ENCODE data around the gene GOLGA3. TPM values are rescaled to one million over a fixed set of nuclear protein-coding genes. Genes with fewer than 3 reads are reported as not detected.
"Not testable (repeated sequence)": the region's sequence is repeated elsewhere in the genome, so short reads cannot be mapped to it uniquely, and the experiment has no call there.

GOLGA3 gene, protein sequence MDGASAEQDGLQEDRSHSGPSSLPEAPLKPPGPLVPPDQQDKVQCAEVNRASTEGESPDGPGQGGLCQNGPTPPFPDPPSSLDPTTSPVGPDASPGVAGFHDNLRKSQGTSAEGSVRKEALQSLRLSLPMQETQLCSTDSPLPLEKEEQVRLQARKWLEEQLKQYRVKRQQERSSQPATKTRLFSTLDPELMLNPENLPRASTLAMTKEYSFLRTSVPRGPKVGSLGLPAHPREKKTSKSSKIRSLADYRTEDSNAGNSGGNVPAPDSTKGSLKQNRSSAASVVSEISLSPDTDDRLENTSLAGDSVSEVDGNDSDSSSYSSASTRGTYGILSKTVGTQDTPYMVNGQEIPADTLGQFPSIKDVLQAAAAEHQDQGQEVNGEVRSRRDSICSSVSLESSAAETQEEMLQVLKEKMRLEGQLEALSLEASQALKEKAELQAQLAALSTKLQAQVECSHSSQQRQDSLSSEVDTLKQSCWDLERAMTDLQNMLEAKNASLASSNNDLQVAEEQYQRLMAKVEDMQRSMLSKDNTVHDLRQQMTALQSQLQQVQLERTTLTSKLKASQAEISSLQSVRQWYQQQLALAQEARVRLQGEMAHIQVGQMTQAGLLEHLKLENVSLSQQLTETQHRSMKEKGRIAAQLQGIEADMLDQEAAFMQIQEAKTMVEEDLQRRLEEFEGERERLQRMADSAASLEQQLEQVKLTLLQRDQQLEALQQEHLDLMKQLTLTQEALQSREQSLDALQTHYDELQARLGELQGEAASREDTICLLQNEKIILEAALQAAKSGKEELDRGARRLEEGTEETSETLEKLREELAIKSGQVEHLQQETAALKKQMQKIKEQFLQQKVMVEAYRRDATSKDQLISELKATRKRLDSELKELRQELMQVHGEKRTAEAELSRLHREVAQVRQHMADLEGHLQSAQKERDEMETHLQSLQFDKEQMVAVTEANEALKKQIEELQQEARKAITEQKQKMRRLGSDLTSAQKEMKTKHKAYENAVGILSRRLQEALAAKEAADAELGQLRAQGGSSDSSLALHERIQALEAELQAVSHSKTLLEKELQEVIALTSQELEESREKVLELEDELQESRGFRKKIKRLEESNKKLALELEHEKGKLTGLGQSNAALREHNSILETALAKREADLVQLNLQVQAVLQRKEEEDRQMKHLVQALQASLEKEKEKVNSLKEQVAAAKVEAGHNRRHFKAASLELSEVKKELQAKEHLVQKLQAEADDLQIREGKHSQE (N-terminal part only)
- total RNA-seq (2012; rRNA removed), result 70.8 and 99.1 TPM in 2 replicates

DNA sequence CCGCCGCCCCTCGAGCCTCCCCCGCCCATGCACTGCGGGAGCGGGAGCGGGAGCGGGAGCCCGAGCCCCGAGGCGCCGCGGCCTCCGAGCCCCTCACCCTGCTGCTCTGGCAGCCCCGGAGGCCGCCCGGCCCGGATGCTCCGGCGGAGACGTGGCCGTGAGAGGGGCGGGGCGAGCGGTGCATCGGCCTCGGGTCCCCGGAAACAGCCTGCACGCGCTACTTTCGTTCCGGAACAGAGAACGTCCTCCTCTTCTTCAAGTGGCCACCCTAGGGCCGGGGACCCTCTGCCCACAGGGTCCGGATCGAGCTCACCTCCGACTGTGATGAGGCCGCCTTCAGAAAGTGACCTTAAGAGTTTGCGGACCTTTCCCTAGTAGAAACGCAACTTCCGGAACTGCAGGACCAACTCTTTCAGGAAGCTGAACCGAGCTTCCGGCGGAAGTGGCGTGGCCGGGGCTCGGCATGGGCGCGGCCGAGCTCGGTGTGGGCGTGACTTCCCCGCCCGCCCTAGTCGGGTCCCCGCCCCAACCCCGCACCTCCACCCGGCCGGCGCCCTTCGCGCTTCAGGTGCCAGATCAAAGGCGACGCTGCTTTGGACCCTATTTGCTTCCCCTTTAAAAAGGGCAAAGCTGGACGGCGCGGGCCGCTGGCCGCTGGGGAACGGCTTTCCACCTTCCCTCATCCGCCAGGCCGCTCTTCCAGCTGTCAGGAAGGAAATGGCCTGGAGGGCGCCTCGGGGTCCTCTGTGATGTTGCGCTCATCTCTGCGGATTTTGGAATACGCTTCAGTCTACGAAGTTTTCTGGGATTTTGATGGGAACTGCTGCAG, at the start of gene GOLGA3:
TSS of gene GOLGA3 (minus strand) at position 164 of the 829 bp plus-strand sequence. CDS start 6,741 bp downstream, outside the sequence.
- H3K4me3 ChIP-seq (ENCODE audit: low read length), result peak within 1 kb of the TSS; percentile 85
- H3K36me3 ChIP-seq (ENCODE audit: insufficient read depth, low read length), result peaks cover 51% of the 10 kb centered on the region
- H3K4me2 ChIP-seq (ENCODE audit: low read length), result peak within 1 kb of the TSS; percentile 88
- H3K4me1 ChIP-seq (ENCODE audit: control insufficient read depth, insufficient read depth, low read length), result peaks cover 30% of the 10 kb centered on the region
- H3K9me3 ChIP-seq (replicated peaks; ENCODE audit: low read length), result no peaks in the 10 kb centered on the region
- H3K27me3 ChIP-seq (ENCODE audit: control insufficient read depth, insufficient read depth, low read length), result no peaks in the 10 kb centered on the region
- H3K9ac ChIP-seq (ENCODE audit: low read depth, low read length), result peak within 1 kb of the TSS; percentile 96

DNA sequence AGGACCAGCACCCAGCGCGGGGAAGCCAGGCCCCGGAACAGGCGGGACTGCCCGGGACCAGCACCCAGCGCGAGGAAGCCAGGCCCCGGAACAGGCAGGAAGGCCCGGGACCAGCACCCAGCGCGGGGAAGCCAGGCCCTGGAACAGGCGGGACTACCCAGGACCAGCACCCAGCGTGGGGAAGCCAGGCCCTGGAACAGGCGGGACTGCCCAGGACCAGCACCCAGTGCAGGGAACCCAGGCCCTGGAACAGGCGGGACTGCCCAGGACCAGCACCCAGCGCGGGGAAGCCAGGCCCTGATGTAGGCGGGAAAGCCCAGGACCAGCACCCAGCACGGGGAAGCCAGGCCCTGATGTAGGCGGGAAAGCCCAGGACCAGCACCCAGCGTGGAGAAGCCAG, 46.0 kb upstream of the GOLGA3 start:
- not testable (repeated sequence) for H3K4me1 ChIP-seq (ENCODE audit: control insufficient read depth, insufficient read depth, low read length); H3K27me3 ChIP-seq (ENCODE audit: control insufficient read depth, insufficient read depth, low read length); H3K4me2 ChIP-seq (ENCODE audit: low read length); H3K4me3 ChIP-seq (ENCODE audit: low read length); H3K9ac ChIP-seq (ENCODE audit: low read depth, low read length); H3K9me3 ChIP-seq (replicated peaks; ENCODE audit: low read length)
- peaks cover 69% of the 10 kb centered on the region for H3K36me3 ChIP-seq (ENCODE audit: insufficient read depth, low read length)

DNA sequence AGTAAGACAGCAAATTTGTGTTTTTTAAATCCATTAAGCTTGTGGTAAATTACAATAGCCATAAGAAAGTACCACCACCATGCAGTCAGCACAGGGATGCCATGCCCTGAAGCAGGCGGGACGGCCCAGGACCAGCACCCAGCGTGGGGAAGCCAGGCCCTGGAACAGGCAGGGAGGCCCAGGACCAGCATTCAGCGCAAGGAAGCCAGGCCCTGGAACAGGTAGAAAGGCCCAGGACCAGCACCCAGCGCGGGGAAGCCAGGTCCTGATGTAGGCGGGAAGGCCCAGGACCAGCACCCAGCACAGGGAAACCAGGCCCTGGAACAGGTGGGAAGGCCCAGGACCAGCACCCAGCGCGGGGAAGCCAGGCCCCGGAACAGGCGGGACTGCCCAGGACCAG, 45.5 kb upstream of the GOLGA3 start:
- H3K4me1 ChIP-seq (ENCODE audit: control insufficient read depth, insufficient read depth, low read length), result no peaks in the 10 kb centered on the region
- peaks cover 73% of the 10 kb centered on the region for H3K36me3 ChIP-seq (ENCODE audit: insufficient read depth, low read length)
- H3K27me3 ChIP-seq (ENCODE audit: control insufficient read depth, insufficient read depth, low read length), result no peaks in the 10 kb centered on the region
- no peak overlapping the region for H3K4me2 ChIP-seq (ENCODE audit: low read length)
- H3K4me3 ChIP-seq (ENCODE audit: low read length), result no peak overlapping the region
- H3K9ac ChIP-seq (ENCODE audit: low read depth, low read length), result no peak overlapping the region
- H3K9me3 ChIP-seq (replicated peaks; ENCODE audit: low read length), result no peaks in the 10 kb centered on the region

DNA sequence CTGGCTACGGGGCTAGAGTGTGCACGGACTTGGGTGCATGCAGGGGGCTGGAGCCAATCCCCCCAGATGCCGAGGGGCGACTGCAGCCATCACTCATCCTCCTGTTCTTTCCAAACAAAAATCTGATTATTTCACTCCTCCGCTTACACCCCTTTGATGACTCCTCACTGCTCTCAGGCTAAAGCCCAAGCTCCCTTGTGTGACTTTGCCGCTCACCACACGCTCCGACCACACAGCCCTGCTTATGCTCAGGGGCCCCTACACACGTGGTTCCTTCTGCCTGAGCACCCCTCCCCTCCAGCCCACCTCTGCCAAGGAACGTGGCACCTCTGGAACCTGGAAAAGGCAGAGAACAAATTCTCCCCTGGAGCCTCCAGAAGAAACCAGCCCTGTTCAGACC, 45.1 kb upstream of the GOLGA3 start:
- H3K9ac ChIP-seq (ENCODE audit: low read depth, low read length), result no peak overlapping the region
- H3K36me3 ChIP-seq (ENCODE audit: insufficient read depth, low read length), result peaks cover 74% of the 10 kb centered on the region
- H3K4me1 ChIP-seq (ENCODE audit: control insufficient read depth, insufficient read depth, low read length), result no peaks in the 10 kb centered on the region
- H3K9me3 ChIP-seq (replicated peaks; ENCODE audit: low read length), result no peaks in the 10 kb centered on the region
- H3K4me3 ChIP-seq (ENCODE audit: low read length), result no peak overlapping the region
- no peaks in the 10 kb centered on the region for H3K27me3 ChIP-seq (ENCODE audit: control insufficient read depth, insufficient read depth, low read length)
- H3K4me2 ChIP-seq (ENCODE audit: low read length), result no peak overlapping the region

DNA sequence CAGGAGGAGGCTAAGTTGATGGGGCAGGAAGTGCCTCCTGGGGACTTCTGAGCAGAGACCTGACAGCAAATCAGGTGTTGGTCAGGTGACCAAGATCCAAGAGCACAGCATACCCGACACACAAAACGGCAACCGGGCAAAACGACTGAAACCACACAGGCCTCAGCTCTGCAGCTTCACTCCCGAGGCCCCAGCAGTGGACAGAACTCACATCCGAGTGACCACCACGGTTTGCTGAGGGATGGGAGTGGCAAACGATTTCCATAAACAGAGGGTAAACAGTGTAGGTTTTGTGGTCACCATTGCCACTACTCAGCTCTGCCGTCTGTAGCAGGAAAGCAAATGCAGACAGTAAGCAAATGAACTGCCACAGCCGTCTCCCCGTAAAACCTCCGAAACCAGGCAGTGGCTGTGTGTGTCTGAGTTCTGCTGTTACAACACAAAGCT, 44.3 kb upstream of the GOLGA3 start:
- no peak overlapping the region for H3K4me3 ChIP-seq (ENCODE audit: low read length)
- H3K36me3 ChIP-seq (ENCODE audit: insufficient read depth, low read length), result peaks cover 77% of the 10 kb centered on the region
- H3K9ac ChIP-seq (ENCODE audit: low read depth, low read length), result no peak overlapping the region
- no peaks in the 10 kb centered on the region for H3K9me3 ChIP-seq (replicated peaks; ENCODE audit: low read length)
- no peaks in the 10 kb centered on the region for H3K27me3 ChIP-seq (ENCODE audit: control insufficient read depth, insufficient read depth, low read length)
- H3K4me2 ChIP-seq (ENCODE audit: low read length), result no peak overlapping the region
- no peaks in the 10 kb centered on the region for H3K4me1 ChIP-seq (ENCODE audit: control insufficient read depth, insufficient read depth, low read length)

DNA sequence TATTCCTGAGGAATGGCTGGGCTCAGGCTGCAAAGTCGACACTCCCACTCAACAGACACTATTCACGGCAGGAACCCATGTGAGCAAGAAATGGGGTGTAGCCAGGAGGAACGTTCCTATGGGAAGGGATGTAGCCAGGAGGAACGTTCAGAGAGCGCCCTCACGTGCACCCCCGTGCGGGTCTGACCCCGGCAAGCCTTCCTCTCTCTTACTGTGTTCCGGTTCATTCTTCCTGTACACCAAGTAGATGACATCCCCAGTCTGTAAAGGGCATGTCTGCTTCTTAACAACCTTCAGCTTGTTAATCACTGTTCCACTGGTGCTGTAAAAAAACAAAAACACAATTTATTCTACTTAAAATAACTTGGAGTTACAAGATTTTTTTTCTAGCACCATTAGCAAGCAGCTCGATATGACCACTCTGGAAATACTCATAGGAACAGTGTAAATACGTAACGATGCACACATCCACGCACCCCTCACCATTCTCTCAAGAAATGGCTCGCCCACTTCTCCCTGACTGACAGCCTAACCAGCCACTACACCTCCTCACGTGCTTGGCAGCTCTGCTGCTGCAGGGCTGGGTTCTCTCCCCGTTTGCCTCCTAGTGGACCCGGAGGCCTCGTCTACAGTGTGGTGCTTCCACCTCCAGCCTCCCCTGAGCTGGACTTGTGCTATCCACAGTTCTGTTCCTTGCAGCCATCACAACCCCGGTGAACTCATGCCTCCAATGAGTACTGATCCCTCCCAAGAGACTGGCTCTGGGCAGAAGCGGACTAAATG, 43.6 kb upstream of the GOLGA3 start:
- Histone ChIP-seq H3K27me3 (ENCODE audit: control insufficient read depth, insufficient read depth, low read length) (no peaks in the 10 kb centered on the region), H3K4me2 (ENCODE audit: low read length) (no peak overlapping the region), H3K4me3 (ENCODE audit: low read length) (no peak overlapping the region), H3K9me3 (replicated peaks; ENCODE audit: low read length) (no peaks in the 10 kb centered on the region), H3K9ac (ENCODE audit: low read depth, low read length) (no peak overlapping the region), H3K36me3 (ENCODE audit: insufficient read depth, low read length) (peaks cover 81% of the 10 kb centered on the region), H3K4me1 (ENCODE audit: control insufficient read depth, insufficient read depth, low read length) (no peaks in the 10 kb centered on the region)

DNA sequence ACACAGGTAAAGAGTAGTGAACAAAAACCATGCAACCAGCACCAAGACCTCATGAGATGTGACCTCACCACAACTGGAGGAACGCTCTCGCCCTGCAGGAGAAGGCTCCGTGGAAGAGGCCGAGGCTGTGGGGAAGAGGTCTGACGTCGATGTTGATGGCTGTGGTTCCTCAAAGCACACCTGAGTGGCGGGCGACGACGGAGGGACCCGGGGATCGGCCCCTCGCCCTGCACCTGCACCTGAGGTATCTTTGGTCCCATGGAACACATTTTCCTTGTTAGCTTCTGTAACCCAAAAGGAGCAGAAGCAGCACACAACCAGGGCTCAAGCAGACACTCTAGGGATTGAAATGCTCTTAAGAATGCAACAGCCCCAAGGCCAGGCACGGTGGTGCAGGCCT, 40.9 kb upstream of the GOLGA3 start:
- Histone ChIP-seq H3K9ac (ENCODE audit: low read depth, low read length) (no peak overlapping the region), H3K9me3 (replicated peaks; ENCODE audit: low read length) (no peaks in the 10 kb centered on the region), H3K36me3 (ENCODE audit: insufficient read depth, low read length) (peaks cover 80% of the 10 kb centered on the region), H3K4me2 (ENCODE audit: low read length) (no peak overlapping the region), H3K4me1 (ENCODE audit: control insufficient read depth, insufficient read depth, low read length) (no peaks in the 10 kb centered on the region), H3K4me3 (ENCODE audit: low read length) (no peak overlapping the region), H3K27me3 (ENCODE audit: control insufficient read depth, insufficient read depth, low read length) (no peaks in the 10 kb centered on the region)

DNA sequence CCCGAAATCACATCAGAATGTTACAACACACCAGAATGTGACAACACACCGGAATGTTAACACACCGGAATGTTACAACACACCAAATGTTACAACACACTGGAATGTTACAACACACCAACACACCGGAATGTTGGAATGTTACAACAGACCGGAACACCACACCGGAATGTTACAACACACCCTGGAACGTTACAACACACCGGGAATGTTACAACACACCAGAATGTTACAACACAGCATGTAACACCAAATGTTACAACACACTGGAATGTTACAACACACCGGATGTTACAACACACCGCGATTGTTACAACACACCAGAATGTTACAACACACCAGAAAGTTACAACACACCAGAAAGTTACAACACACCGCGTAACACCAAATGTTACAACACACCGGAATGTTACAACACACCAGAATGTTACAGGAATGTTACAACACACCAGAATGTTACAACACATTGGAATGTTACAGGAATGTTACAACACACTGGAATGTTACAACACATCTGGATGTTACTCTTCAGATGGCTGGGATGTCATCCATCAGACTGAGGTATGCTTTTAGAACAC, 37.7 kb upstream of the GOLGA3 start:
- no peaks in the 10 kb centered on the region for H3K4me1 ChIP-seq (ENCODE audit: control insufficient read depth, insufficient read depth, low read length)
- H3K36me3 ChIP-seq (ENCODE audit: insufficient read depth, low read length), result peaks cover 67% of the 10 kb centered on the region
- H3K4me2 ChIP-seq (ENCODE audit: low read length), result no peak overlapping the region

DNA sequence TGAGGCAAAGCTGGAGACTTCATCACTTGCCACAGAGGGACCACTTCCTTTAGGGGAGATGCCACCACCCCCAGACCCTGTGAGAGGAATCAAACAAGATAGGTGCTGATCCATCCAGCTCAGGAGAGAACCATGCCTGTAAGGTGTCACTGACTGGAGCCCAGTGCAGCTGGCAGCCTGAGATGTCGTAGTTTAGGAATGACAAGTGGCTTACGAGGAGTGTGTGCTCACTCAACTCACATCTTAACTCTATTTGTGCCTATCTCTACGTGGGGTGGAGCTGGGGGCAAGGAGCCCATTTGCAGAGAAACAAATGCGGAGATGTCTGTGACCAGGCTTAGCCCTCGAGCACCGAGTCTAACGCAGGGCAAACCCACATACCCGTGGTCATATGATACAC, 32.9 kb upstream of the GOLGA3 start:
- Histone ChIP-seq H3K4me3 (ENCODE audit: low read length) (no peak overlapping the region), H3K4me1 (ENCODE audit: control insufficient read depth, insufficient read depth, low read length) (no peaks in the 10 kb centered on the region), H3K9ac (ENCODE audit: low read depth, low read length) (no peak overlapping the region), H3K9me3 (replicated peaks; ENCODE audit: low read length) (no peaks in the 10 kb centered on the region), H3K4me2 (ENCODE audit: low read length) (no peak overlapping the region), H3K36me3 (ENCODE audit: insufficient read depth, low read length) (peaks cover 64% of the 10 kb centered on the region), H3K27me3 (ENCODE audit: control insufficient read depth, insufficient read depth, low read length) (no peaks in the 10 kb centered on the region)

More for the DNA sequence above, 37.7 kb upstream of the GOLGA3 start:
- Histone ChIP-seq H3K9me3 (replicated peaks; ENCODE audit: low read length) (no peaks in the 10 kb centered on the region), H3K4me3 (ENCODE audit: low read length) (no peak overlapping the region), H3K9ac (ENCODE audit: low read depth, low read length) (no peak overlapping the region), H3K27me3 (ENCODE audit: control insufficient read depth, insufficient read depth, low read length) (no peaks in the 10 kb centered on the region)

All from skeletal muscle satellite cell (primary cell).